ENCODE measurements around the gene PXDC1.
"Not testable (repeated sequence)": the region's sequence is repeated elsewhere in the genome, so short reads cannot be mapped to it uniquely, and the experiment has no call there.

The PXDC1 gene

DNA sequence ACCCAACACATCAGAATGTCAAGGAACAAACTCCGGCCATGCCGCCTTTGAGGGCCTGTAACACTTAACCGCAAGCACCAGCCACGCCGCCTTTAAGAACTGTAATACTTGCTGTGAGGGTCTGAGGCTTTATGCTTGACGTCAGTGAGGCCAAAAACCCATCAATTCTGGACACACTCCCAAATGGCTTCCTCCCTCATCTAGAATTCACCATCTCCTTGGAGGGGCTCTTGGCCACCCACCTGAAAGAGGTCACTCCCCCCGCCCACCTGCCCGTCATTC lies 10.4 kb upstream of the PXDC1 start:
- DNase-seq, result no peak

DNA sequence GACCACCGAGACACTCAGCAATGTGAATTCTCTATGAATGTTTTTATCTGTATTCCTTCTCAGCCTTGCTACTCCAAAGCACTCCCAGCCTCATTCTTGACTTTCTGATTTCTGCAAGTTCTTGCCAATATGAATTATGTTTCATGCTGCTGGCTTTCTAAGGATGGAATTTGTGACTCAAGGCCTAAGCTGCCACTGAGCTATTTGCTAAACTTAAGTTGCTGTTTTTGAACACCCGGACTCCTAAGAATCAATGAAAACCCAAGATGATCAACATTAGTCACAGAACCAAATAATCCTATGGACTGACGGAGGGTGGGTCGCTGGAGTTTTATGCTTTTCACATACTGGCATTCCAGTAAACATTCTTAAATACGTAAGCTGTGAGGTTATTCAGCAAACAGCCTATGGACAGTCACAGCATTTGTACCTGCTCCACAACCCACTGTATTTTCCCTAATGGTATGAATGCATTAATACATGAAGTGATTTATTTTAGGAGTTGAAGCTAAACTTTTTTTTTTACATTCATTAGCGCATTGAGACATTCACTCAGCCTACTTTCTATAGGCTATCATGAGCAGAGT lies 8.2 kb upstream of the PXDC1 start:
- no peak for DNase-seq

DNA sequence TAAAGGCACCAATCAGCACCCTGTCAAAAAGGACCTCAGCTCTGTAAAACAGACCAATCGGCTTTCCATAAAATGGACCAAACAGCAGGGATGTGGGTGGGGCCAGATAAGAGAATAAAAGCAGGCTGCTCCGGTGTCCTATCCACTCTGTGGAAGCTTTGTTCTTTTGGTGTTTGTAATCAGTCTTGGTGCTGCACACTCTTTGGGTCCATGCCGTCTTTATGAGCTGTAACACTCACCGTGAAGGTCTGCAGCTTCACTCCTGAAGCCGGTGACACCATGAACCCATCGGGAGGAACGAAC lies 7.3 kb upstream of the PXDC1 start:
- no peak for DNase-seq

GRCh38 chr6:3757998-3758841 lies 6.7 kb upstream of the PXDC1 start:
- not testable (repeated sequence) for DNase-seq

DNA sequence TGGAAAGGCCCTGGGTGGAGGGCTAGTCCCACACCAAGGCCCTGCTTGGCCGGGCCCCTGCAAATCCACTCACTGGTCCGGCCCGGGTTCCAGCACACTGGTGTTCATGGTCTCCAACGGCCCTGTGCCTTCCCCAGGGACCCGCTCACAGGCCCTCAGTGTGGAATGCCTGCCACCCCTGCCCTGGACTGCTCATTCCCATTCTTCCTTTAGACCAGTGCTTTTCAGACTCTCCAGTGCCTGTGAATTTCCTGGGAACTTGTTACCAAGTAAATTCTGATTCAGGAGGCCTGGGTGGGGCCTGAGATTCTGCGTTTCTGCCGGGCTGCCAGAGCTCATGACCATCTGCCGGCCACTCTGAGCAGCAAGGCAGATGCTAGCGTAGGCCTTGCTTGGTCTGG lies 5.7 kb upstream of the PXDC1 start:
- DNase-seq, result no peak

GRCh38 chr6:3756546-3756945 lies 5.0 kb upstream of the PXDC1 start:
- no peak for DNase-seq

DNA sequence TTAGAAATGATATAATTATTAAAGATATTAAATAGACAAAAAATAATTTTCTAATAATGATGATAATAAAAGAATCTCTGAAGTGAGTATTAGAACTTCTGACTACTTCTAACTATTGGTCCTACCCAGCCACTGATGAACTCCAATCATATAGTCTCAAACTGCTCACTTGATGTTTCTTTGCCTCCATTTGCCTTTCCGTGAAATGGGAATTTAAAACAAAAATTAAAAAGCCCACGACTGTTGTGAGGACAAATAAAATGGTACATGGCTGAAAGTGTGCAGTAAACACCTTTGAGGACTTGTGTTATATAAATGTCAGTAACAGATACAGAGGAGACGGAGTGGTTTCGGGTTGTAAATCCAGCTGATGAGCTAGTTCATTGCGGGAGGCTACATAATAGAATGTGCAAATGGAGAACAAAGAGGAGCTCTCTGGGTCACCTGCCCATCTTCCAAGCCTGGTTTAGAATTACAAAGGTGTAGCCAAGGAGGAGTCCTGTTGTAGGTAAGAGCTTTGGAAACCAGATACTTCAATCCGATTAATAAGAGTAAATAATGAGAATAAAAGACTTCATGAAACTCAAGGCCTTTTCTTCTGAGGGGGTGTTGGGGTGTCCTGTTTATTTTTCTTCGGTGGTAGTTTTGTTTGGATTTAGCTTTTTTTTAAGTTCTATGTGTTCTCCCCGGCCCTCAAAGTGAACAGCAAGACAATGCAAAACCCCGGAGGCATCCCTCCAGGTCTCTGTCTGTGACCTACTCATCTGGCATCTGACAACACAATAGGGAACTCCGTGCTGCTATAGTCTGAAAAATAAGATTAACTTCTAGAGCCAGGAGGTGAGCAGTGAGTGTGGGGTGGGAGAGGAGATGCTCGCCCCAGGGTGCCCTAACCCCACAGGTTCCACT lies 4.4 kb upstream of the PXDC1 start:
- DNase-seq, result peak; percentile 51

GRCh38 chr6:3754776-3755175 lies 3.3 kb upstream of the PXDC1 start:
- no peak for DNase-seq

- not testable (repeated sequence) for DNase-seq
Observed at GRCh38 chr6:3754032-3754725, 2.7 kb upstream of the PXDC1 start.

GRCh38 chr6:3753228-3753835 lies 1.8 kb upstream of the PXDC1 start:
- DNase-seq, result no peak

- DNase-seq, result no peak
Observed at GRCh38 chr6:3752531-3753227, 1.2 kb upstream of the PXDC1 start.

GRCh38 chr6:3751730-3752530 lies 417 bp upstream of the PXDC1 start:
- peak; percentile 71 for DNase-seq

DNA sequence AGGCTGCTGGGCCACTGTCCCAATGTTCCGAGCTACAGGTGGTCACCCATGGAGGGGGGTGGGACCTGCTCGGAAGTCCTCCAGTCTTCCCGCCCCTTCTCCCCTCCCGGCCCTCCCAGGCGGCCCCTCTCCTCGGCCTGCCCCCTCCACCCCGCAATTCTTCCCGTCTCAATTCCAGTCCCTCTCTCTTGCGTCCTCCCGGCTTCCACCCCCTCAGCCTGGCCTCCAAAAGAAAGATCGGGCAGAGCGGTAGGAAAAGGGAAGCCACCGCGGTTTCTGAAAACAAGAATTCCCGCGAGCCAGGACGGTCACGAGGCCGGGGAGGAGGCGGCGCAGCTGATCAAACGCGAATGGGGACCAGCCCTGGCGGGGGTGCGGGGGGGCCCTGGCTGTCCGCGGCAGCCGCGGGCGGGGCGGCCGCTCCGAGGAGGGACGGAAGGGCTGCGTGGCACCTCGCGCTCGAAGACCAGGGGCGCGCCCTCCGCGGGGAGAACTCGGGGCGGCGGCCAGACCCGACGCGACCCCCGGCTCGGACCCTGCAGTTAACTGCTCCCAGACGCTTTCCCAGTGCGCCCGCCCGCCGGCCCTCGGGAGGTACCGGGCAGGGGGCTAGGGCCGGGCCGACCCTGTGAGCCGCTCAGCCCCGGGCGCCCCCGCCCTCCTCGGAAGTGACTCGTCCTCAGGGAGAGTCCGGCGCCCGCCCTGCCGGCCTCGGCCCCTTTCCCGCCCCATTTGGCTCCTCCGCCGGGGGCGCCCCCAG lies 1.0 kb downstream of the PXDC1 start:
- DNase-seq, result peak; percentile 18

- no peak for DNase-seq
Observed at GRCh38 chr6:3749977-3750316, 1.6 kb downstream of the PXDC1 start.

DNA sequence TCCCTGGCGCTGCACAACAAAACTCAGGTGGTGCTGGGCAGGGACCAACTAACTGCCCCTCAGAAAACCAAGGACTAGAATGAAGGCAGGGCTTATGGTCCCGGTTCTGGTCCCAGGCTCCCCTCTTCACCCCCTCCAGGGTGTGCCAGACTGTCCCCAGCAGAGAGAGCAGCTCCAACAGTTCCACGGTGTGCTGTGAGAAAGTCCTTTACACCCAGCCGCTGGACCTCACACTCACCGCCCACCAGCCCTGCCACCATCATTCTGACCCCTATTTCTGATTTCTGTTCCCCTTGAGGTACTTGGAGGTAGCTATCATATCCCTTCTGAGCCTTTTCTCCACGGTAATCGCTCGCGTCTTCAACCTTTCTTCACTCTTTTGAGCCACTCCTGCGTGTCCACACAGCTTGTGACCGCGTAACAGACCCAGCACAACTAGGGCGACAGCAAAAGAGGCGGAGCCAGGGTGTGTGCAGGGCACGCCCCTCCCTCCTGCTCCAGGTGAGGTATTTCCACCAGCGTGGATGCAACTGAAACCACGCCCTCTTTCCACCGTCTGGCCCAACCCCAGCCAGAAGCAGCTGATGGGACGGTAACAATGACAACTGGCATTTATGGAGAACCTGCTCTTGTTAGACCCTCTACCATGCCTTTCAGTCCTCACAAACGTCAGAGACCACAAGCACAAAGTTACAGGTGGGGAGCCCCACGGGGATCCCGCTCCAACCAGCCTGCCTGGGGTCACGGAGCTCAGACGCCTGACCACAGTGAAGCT lies 2.3 kb downstream of the PXDC1 start:
- no peak for DNase-seq

- DNase-seq, result peak; percentile 18
Observed at GRCh38 chr6:3748208-3749066, 3.1 kb downstream of the PXDC1 start.

DNA sequence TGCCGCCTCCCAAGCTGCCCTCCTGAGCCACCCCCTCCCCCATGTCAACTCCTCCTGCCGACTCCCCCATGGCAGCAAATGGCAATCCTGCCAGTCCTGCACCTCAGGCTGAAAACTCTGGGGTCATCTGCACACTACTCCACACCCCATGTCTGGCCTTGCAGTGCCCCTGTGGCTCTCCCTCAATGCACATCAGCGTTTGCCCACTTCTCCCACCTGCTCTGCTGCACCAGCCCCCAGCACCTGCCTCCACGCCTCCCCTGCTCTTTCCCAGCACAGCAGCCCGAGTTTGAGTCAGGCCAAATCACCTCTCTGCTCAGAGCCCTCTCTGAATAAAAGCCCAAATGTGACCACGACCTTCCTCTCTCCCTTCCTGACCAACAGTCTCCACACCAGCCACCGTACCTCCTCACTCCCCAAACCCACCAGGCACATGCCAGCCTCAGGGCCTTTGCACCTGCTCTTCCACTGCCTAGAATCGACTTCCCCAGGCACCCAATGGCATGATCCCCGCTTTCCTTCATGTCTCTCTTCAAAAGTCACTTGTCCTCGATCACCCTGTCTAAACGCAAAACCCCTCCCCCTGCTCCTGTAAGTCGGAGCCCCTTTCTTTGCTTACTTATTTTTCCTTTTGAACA lies 4.3 kb downstream of the PXDC1 start:
- DNase-seq, result no peak

DNA sequence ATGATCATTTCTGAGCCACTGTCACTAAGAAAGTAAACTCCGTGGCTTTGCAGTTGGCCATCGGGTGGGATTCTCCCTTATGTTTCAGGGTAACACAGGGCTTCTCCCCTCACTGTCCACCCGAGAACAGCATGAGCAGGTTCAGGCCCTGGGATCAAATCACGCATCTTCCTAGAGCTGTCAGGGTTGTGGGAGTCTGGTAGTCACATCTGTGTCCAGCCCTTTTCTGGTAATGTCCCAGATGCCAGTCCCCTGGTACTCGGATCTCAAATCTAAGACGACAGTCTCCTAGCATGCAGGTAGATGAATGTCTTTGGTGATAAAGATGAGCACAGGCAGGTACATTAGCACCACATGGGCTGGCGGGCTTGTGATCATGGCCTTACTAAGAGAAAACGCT lies 4.8 kb downstream of the PXDC1 start:
- DNase-seq, result no peak

All from COR-L47 (cell line).